Vein endothelial cell (primary cell): ENCODE results near the gene ARL6. TPM values are rescaled to one million over a fixed set of nuclear protein-coding genes. Genes with fewer than 3 reads are reported as not detected.

Experiments used
- total RNA-seq: library from RNA; depleted of rRNA; stranded (reverse); fragments of >200 nt; gene quantifications from 2 replicates; pipeline ENCODE4 v1.2.3, GENCODE V29; 2012

ARL6 gene
- total RNA-seq = 5.9 and 7.7 TPM in 2 replicates

DNA sequence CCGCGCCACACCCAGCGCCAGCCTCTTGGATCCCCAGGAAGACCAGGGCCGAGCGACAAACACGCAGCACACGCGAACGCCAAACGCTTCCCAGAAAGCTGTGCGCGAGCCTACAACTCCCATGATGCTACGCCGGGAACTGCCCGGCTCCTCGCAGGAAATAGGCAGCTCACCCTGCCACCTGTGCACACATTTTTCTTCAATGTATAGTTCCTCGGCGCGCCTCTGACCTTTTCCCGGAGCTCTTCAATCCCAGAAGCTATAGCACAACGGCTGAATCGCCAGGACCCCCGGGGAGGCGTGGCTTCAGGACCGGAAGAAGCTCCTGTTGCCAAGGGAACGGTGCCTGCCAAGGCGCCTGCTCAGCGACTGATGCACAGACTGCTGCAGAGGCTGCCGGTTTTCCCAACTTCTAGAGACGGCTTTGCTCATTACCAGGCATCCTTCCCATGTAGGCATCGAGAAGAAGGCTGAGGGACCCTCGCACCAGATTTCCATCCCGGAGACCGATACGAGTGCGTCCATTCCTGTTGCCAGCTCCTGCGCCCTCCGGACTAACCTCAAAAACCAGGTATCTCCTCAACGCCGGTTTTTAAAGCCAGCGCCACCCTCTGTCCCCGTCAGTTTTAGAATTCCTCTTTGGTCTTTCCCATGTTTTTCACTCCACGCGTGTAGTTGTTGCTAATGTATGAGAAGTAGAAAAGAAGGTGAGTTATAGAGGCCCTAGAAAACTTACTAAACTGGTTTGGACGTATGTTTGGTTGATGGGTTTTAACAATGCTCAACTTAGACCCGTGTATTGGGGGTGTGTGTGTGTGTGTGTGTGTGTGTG is at the start of gene ARL6:
Gene ARL6 (plus strand): TSS at position 352 of the 832 bp plus-strand sequence. CDS start 3,350 bp downstream, outside the sequence.

GRCh38 chr3:97821774-97822358 is 57.3 kb downstream of the ARL6 start, which contains the start of gene CRYBG3:
CRYBG3 (plus strand) TSS chr3:97822011; CDS start chr3:97822207, 196 bp downstream.

Other genes with a start within 250 kb of the ARL6 start
- 21.9 and 28.1 TPM in 2 replicates for gene CRYBG3, start 57.3 kb downstream of the ARL6 start, total RNA-seq
- gene RIOX2, start 207.7 kb downstream of the ARL6 start, total RNA-seq = 26.1 and 29.1 TPM in 2 replicates